Stimulated activated CD4-positive, alpha-beta T cell treated with anti-CD3 and anti-CD28 coated beads, TNF-alpha, amount 100 ng/mL, for 1 hour (primary cell): ENCODE data around the gene ARHGEF28.

Experiments
- DNase-seq, 3 donors: peaks; one replicate each; pipeline ENCODE4 v3.0.0-alpha.2; 2020; ENCODE audit warnings: low read depth in 3 of 3, low spot score in 1 of 3

Gene ARHGEF28

GRCh38 chr5:73853091-73853490 is 227.1 kb downstream of the ARHGEF28 start:
- no peak for DNase-seq

- no peak for DNase-seq
Observed at GRCh38 chr5:73856997-73857396, 231.0 kb downstream of the ARHGEF28 start.

GRCh38 chr5:73857446-73857845 is 231.4 kb downstream of the ARHGEF28 start:
- no peak for DNase-seq

- DNase-seq, result no peak
Observed at GRCh38 chr5:73858054-73858453, 232.1 kb downstream of the ARHGEF28 start.

- DNase-seq, result no peak
Observed at GRCh38 chr5:73858776-73859175, 232.8 kb downstream of the ARHGEF28 start.

- no peak for DNase-seq
Observed at GRCh38 chr5:73859696-73860095, 233.7 kb downstream of the ARHGEF28 start.

- no peak for DNase-seq
Observed at GRCh38 chr5:73861313-73861988, 235.5 kb downstream of the ARHGEF28 start.

GRCh38 chr5:73862796-73863195 is 236.8 kb downstream of the ARHGEF28 start:
- DNase-seq, result no peak

GRCh38 chr5:73863876-73864275 is 237.9 kb downstream of the ARHGEF28 start:
- DNase-seq, result no peak

- DNase-seq, result no peak
Observed at GRCh38 chr5:73865315-73865714, 239.3 kb downstream of the ARHGEF28 start.

GRCh38 chr5:73867345-73868335 is 241.6 kb downstream of the ARHGEF28 start:
- DNase-seq, result no peak

- no peak for DNase-seq
Observed at GRCh38 chr5:73883646-73884045, 257.6 kb downstream of the ARHGEF28 start.

GRCh38 chr5:73887688-73888087 is 261.7 kb downstream of the ARHGEF28 start:
- no peak for DNase-seq

GRCh38 chr5:73890569-73890968 is 264.6 kb downstream of the ARHGEF28 start:
- DNase-seq, result no peak

GRCh38 chr5:73892218-73892617 is 266.2 kb downstream of the ARHGEF28 start:
- DNase-seq, result no peak

- no peak for DNase-seq
Observed at GRCh38 chr5:73892806-73893205, 266.8 kb downstream of the ARHGEF28 start.

GRCh38 chr5:73893813-73894212 is 267.8 kb downstream of the ARHGEF28 start:
- DNase-seq, result no peak

GRCh38 chr5:73894860-73895259 is 268.9 kb downstream of the ARHGEF28 start:
- no peak for DNase-seq

- no peak for DNase-seq
Observed at GRCh38 chr5:73895471-73895870, 269.5 kb downstream of the ARHGEF28 start.

GRCh38 chr5:73896097-73896496 is 270.1 kb downstream of the ARHGEF28 start:
- DNase-seq, result no peak

GRCh38 chr5:73896668-73897067 is 270.7 kb downstream of the ARHGEF28 start:
- DNase-seq, result no peak

GRCh38 chr5:73897893-73898292 is 271.9 kb downstream of the ARHGEF28 start:
- no peak for DNase-seq
